Measurements from ENCODE around the gene ZEB1. TPM values are rescaled to one million over a fixed set of nuclear protein-coding genes. Genes with fewer than 3 reads are reported as not detected.

The ZEB1 gene
- total RNA-seq, 2 experiments from 2014 or later = 33.9 to 37.8 TPM

DNA sequence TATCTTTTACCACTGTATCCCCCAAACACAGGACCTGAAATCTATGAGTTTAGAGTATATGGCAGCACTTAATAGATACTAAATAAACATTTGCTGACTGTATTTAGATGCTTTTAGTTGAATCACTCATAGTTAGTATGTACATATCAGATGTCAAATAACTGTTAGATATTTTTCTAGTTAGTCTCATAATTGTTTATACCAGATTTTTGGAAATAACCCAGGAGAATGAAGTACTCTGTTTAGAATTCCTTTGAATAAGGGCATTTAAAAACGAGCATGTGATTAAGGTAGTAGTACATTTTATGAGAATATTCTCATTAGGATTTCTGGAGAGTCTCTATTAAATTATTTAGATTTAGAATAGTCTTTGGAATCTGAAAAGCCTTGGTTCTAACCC lies 22.3 kb upstream of the ZEB1 start:
- no peaks in the 10 kb centered on the region for H3K36me3 Mint-ChIP-seq
- H3K4me1 Mint-ChIP-seq (ENCODE audit: low read depth) = peaks cover 5% of the 10 kb centered on the region
- DNase-seq = no peak
- no peaks in the 10 kb centered on the region for H3K27me3 Mint-ChIP-seq
- no peak overlapping the region for H3K4me3 Mint-ChIP-seq
- ChIA-PET CTCF (no interaction called here), POLR2A (no interaction called here)
- intact Hi-C loops (cut with micrococcal nuclease) = no loop called here
- H3K27ac Mint-ChIP-seq = no peak overlapping the region
- H3K9me3 Mint-ChIP-seq = no peaks in the 10 kb centered on the region

DNA sequence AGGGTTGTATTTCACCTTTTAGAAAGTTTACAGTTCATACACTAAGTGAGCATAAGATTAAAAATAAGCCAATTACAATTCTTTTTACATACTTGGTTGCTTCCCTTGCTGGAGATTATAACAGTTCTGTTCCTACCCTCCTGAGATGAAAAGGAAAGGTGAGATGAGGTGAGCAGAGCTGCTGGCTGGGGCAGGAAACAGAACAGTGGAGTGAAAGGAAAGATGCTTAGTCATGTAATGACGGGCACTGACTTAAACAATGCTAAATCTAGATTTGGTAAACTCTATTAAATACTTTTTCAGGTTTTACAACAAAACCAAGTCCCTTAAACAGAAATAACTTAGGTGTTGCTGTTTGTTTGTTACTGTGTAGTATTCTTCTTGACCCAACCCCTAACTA lies 19.9 kb upstream of the ZEB1 start:
- H3K36me3 Mint-ChIP-seq = no peaks in the 10 kb centered on the region
- intact Hi-C loops (cut with micrococcal nuclease) = no loop called here
- no peaks in the 10 kb centered on the region for H3K9me3 Mint-ChIP-seq
- ChIA-PET POLR2A (no interaction called here), CTCF (interaction anchor here (0.5 to 1.0 kb wide), 2 partner anchors 215 to 336 kb away, joined by 3 read pairs; no protein-coding TSS in a partner anchor)
- peak; percentile 20 for DNase-seq
- H3K4me1 Mint-ChIP-seq (ENCODE audit: low read depth) = peaks cover 5% of the 10 kb centered on the region
- no peak overlapping the region for H3K27ac Mint-ChIP-seq
- no peaks in the 10 kb centered on the region for H3K27me3 Mint-ChIP-seq
- H3K4me3 Mint-ChIP-seq = no peak overlapping the region

GRCh38 chr10:31303212-31303611 lies 15.8 kb upstream of the ZEB1 start:
- Mint-ChIP-seq H3K27ac (no peak overlapping the region), H3K9me3 (no peaks in the 10 kb centered on the region), H3K36me3 (peaks cover 5% of the 10 kb centered on the region), H3K4me3 (no peak overlapping the region), H3K4me1 (ENCODE audit: low read depth) (peaks cover 5% of the 10 kb centered on the region), H3K27me3 (peaks cover 4% of the 10 kb centered on the region)
- ChIA-PET POLR2A (no interaction called here), CTCF (no interaction called here)
- no peak for DNase-seq
- intact Hi-C loops (cut with micrococcal nuclease) = no loop called here

DNA sequence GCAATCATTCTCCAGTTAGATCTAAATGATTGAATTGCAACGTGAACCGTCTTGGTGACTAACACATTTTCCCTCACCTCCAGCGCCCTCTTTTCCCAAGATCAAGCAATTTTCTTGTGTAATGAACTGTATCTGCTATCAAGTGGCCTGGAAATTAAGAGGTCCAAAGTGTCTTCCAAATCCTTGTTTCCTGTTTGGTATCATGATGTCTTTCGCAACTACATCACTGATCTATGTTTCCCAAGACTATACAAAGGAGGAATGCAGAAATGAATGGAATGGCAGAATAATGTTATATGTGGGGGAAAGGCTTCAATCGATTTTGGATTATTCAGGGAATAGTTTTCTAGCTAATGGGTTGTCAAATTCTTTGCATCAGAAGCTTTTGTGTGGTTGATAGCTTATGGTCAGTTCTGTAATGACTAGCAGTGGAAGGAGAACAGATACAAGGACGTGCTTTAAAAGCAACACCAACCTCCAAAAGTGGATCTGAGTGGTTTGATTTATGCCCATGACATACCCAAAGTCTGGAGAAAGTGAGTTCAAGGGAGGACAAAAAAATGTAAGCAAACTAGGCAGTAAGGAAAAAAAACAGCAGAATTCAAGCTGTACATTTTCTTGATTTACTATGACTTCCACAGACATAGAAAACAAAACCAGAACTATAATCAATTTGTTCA lies 14.6 kb upstream of the ZEB1 start:
- Mint-ChIP-seq H3K27ac (no peak overlapping the region), H3K27me3 (peaks cover 4% of the 10 kb centered on the region), H3K4me3 (no peak overlapping the region), H3K9me3 (no peaks in the 10 kb centered on the region), H3K36me3 (peaks cover 5% of the 10 kb centered on the region), H3K4me1 (ENCODE audit: low read depth) (peaks cover under 1% of the 10 kb centered on the region)
- ChIA-PET CTCF (no interaction called here), POLR2A (no interaction called here)
- intact Hi-C loops (cut with micrococcal nuclease) = no loop called here
- no peak for DNase-seq

- peaks cover 12% of the 10 kb centered on the region for H3K4me1 Mint-ChIP-seq (ENCODE audit: low read depth)
- ChIA-PET CTCF (no interaction called here), POLR2A (no interaction called here)
- H3K27ac Mint-ChIP-seq = no peak overlapping the region
- H3K36me3 Mint-ChIP-seq = no peaks in the 10 kb centered on the region
- no peak for DNase-seq
- intact Hi-C loops (cut with micrococcal nuclease) = no loop called here
- no peaks in the 10 kb centered on the region for H3K9me3 Mint-ChIP-seq
- no peaks in the 10 kb centered on the region for H3K27me3 Mint-ChIP-seq
- H3K4me3 Mint-ChIP-seq = no peak overlapping the region
Measured at GRCh38 chr10:31313396-31313795, 5.6 kb upstream of the ZEB1 start.

- ChIA-PET POLR2A (no interaction called here), CTCF (no interaction called here)
- Mint-ChIP-seq H3K27me3 (no peaks in the 10 kb centered on the region), H3K4me1 (ENCODE audit: low read depth) (peaks cover 12% of the 10 kb centered on the region), H3K9me3 (no peaks in the 10 kb centered on the region), H3K27ac (no peak overlapping the region), H3K4me3 (no peak overlapping the region), H3K36me3 (peaks cover 2% of the 10 kb centered on the region)
- no peak for DNase-seq
- intact Hi-C loops (cut with micrococcal nuclease) = no loop called here
Measured at GRCh38 chr10:31314256-31315150, 4.5 kb upstream of the ZEB1 start.

DNA sequence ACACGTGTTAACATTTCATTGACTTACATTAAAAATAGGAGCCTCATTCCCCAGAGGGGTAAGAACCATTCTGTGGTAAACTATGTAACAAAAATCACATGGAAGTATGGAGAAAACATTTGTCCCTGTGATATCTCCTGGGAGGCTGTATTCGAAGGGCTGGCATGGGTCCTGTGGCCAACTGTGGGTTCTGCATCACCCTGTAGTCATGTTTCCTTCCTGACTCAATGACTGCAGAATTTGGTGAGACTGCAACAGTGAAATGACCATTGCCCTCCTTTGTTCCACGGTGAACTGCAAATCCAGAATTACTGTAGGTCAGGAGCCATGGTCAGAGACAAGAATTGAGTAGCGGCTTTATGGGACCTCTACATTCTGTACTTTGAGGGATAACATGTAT lies 3.6 kb upstream of the ZEB1 start:
- H3K36me3 Mint-ChIP-seq = peaks cover 2% of the 10 kb centered on the region
- H3K27me3 Mint-ChIP-seq = no peaks in the 10 kb centered on the region
- ChIA-PET CTCF (no interaction called here), POLR2A (no interaction called here)
- no peak overlapping the region for H3K27ac Mint-ChIP-seq
- no peak for DNase-seq
- peaks cover 12% of the 10 kb centered on the region for H3K4me1 Mint-ChIP-seq (ENCODE audit: low read depth)
- intact Hi-C loops (cut with micrococcal nuclease) = no loop called here
- no peaks in the 10 kb centered on the region for H3K9me3 Mint-ChIP-seq
- H3K4me3 Mint-ChIP-seq = no peak overlapping the region

GRCh38 chr10:31317171-31317570 lies 1.8 kb upstream of the ZEB1 start:
- Mint-ChIP-seq H3K36me3 (peaks cover 2% of the 10 kb centered on the region), H3K4me1 (ENCODE audit: low read depth) (peaks cover 21% of the 10 kb centered on the region), H3K4me3 (peak overlapping the region; percentile 13), H3K9me3 (no peaks in the 10 kb centered on the region), H3K27ac (peak overlapping the region; percentile 14), H3K27me3 (no peaks in the 10 kb centered on the region)
- CTCF ChIA-PET = interaction anchor here (1.0 to 2.8 kb wide), 2 partner anchors 234 to 452 kb away, joined by 3 to 6 read pairs; no protein-coding TSS in a partner anchor
- POLR2A ChIA-PET = interaction anchor here (1.4 to 1.8 kb wide), 2 partner anchors 23 to 217 kb away, joined by 5 to 7 read pairs; no protein-coding TSS in a partner anchor
- DNase-seq = no peak
- intact Hi-C loops (cut with micrococcal nuclease) = no loop called here

- ChIA-PET CTCF (interaction anchor here (1.0 to 2.8 kb wide), 3 partner anchors 235 to 533 kb away, joined by 3 to 6 read pairs (median 5); no protein-coding TSS in a partner anchor), POLR2A (interaction anchor here (0.8 to 3.0 kb wide), 7 partner anchors 11 to 442 kb away, joined by 3 to 17 read pairs (median 4); partner anchors contain the start of gene ZNF438)
- Mint-ChIP-seq H3K27me3 (no peaks in the 10 kb centered on the region), H3K4me1 (ENCODE audit: low read depth) (peaks cover 27% of the 10 kb centered on the region), H3K9me3 (no peaks in the 10 kb centered on the region), H3K36me3 (peaks cover 2% of the 10 kb centered on the region), H3K4me3 (peak overlapping the region; percentile 98), H3K27ac (peak overlapping the region; percentile 99)
- peak; percentile 88 for DNase-seq
- intact Hi-C loops (cut with micrococcal nuclease) = loop anchor here (1.0 to 2.0 kb wide), 4 partner anchors 35 to 285 kb away; no protein-coding TSS in a partner anchor
Measured at GRCh38 chr10:31317652-31318381, 1.2 kb upstream of the ZEB1 start.

GRCh38 chr10:31318382-31318853 lies 598 bp upstream of the ZEB1 start:
- Mint-ChIP-seq H3K9me3 (no peaks in the 10 kb centered on the region), H3K4me1 (ENCODE audit: low read depth) (peaks cover 29% of the 10 kb centered on the region), H3K4me3 (peak overlapping the region; percentile 98), H3K27ac (peak overlapping the region; percentile 99), H3K36me3 (peaks cover 2% of the 10 kb centered on the region), H3K27me3 (no peaks in the 10 kb centered on the region)
- ChIA-PET CTCF (interaction anchor here (1.0 to 2.8 kb wide), 3 partner anchors 235 to 534 kb away, joined by 3 to 6 read pairs (median 5); no protein-coding TSS in a partner anchor), POLR2A (interaction anchor here (0.8 to 3.0 kb wide), 7 partner anchors 10 to 442 kb away, joined by 3 to 17 read pairs (median 4); partner anchors contain the start of gene ZNF438)
- peak; percentile 72 for DNase-seq
- intact Hi-C loops (cut with micrococcal nuclease) = loop anchor here (1.0 to 2.0 kb wide), 4 partner anchors 35 to 284 kb away; no protein-coding TSS in a partner anchor

GRCh38 chr10:31319602-31320549 lies 860 bp downstream of the ZEB1 start:
- ChIA-PET CTCF (no interaction called here), POLR2A (interaction anchor here (3.0 kb wide), 1 partner anchor 288 kb away, joined by 17 read pairs; the partner anchor contains the start of gene ZNF438)
- Mint-ChIP-seq H3K4me1 (ENCODE audit: low read depth) (peaks cover 36% of the 10 kb centered on the region), H3K27ac (peak overlapping the region; percentile 99), H3K36me3 (peaks cover 2% of the 10 kb centered on the region), H3K4me3 (peak overlapping the region; percentile 98), H3K27me3 (no peaks in the 10 kb centered on the region), H3K9me3 (no peaks in the 10 kb centered on the region)
- intact Hi-C loops (cut with micrococcal nuclease) = loop anchor here (1.0 to 5.0 kb wide), 9 partner anchors 172 to 619 kb away; no protein-coding TSS in a partner anchor
- peak; percentile 74 for DNase-seq
